PC-9 (cell line): ENCODE data around the gene MYBPHL. TPM values are rescaled to one million over a fixed set of nuclear protein-coding genes. Genes with fewer than 3 reads are reported as not detected.

Source experiments
- BruUV-seq: library from RNA; stranded (reverse); fragments of 400-500 nt; replicated peaks from 2 replicates; lab custom pipeline; 2021; lab: Mats Ljungman, UMichigan
- CTCF ChIA-PET: fragments of 300-600 bp; sonication (Branson Sonifier 250); formaldehyde crosslinking; loops from one replicate; lab custom pipeline; 2022; ENCODE audit warnings: antibody characterized with exemption; lab: Charles Lee
- POLR2A ChIA-PET: fragments of 300-600 bp; sonication (Branson Sonifier 250); formaldehyde crosslinking; loops from one replicate; lab custom pipeline; 2022; ENCODE audit warnings: antibody characterized with exemption; ENCODE audit not compliant: unreplicated experiment; lab: Charles Lee
- DNase-seq, 2 experiments: peaks; one replicate each; pipeline versions ENCODE4 v3.0.0 to v3.0.0-alpha.2; 2015 to 2022; ENCODE audit warnings: mixed read lengths in 1 of 2
- H2AFZ ChIP-seq: fragments of 200-600 bp; sonication (generic); 2 replicates; pipeline ENCODE4 v1.8.1; 2017; ENCODE audit warnings: antibody characterized with exemption
- H3F3A ChIP-seq: fragments of 200-600 bp; sonication (generic); 2 replicates; pipeline ENCODE4 v1.8.1; 2017; ENCODE audit warnings: antibody characterized with exemption, mild to moderate bottlenecking, low read depth; ENCODE audit not compliant: insufficient read depth
- H3K27ac ChIP-seq: fragments of 200-600 bp; sonication (generic); 2 replicates; pipeline ENCODE4 v1.6.1; 2016; ENCODE audit warnings: mixed run types
- H3K27me3 ChIP-seq: fragments of 200-600 bp; sonication (generic); 2 replicates; pipeline ENCODE4 v1.6.1; 2016; ENCODE audit warnings: low read depth, mixed run types; ENCODE audit not compliant: insufficient read depth
- H3K36me3 ChIP-seq: fragments of 200-600 bp; sonication (generic); 2 replicates; pipeline ENCODE4 v1.6.1; 2016; ENCODE audit warnings: low read depth, mixed run types
- H3K4me1 ChIP-seq: fragments of 200-600 bp; sonication (generic); replicated peaks from 2 replicates; pipeline ENCODE4 v1.6.1; 2016; ENCODE audit warnings: mixed run types; ENCODE audit not compliant: insufficient read depth
- H3K4me2 ChIP-seq: fragments of 200-600 bp; sonication (generic); 2 replicates; pipeline ENCODE4 v1.6.1; 2017; ENCODE audit warnings: mixed run types
- H3K4me3 ChIP-seq: fragments of 200-600 bp; sonication (generic); 2 replicates; pipeline ENCODE4 v1.6.1; 2016; ENCODE audit warnings: mixed run types
- H3K79me2 ChIP-seq: fragments of 200-600 bp; sonication (generic); 2 replicates; pipeline ENCODE4 v1.6.1; 2017; ENCODE audit warnings: low read depth, mixed run types
- H3K9me2 ChIP-seq: fragments of 200-600 bp; sonication (generic); 2 replicates; pipeline ENCODE4 v1.8.1; 2017; ENCODE audit warnings: mild to moderate bottlenecking; ENCODE audit not compliant: insufficient read depth
- H3K9me3 ChIP-seq: fragments of 200-600 bp; sonication (generic); 2 replicates; pipeline ENCODE4 v1.8.1; 2016; ENCODE audit warnings: low read depth; ENCODE audit not compliant: insufficient read depth
- H4K20me1 ChIP-seq: fragments of 200-600 bp; sonication (generic); 2 replicates; pipeline ENCODE4 v1.8.1; 2017; ENCODE audit not compliant: insufficient read depth
- CTCF ChIP-seq: fragments of 200-600 bp; sonication (generic); conservative IDR thresholded peaks from 2 replicates; pipeline ENCODE4 v1.6.1; 2017; ENCODE audit warnings: mixed run types, antibody characterized with exemption, mild to moderate bottlenecking, moderate library complexity
- EZH2 ChIP-seq: fragments of 200-600 bp; sonication (generic); IDR thresholded peaks from 2 replicates; pipeline ENCODE4 v1.8.0; 2017; ENCODE audit warnings: antibody characterized with exemption, low read depth
- intact Hi-C: fragments of 100-400 bp; cut with micrococcal nuclease; formaldehyde crosslinking; loops from one replicate; pipeline ENCODE4 v1.10.0; 2022; ENCODE audit not compliant: unreplicated experiment
- total RNA-seq: library from RNA; stranded (reverse); gene quantifications from 2 replicates; pipeline ENCODE4 v1.2.3, GENCODE V29; 2021

MYBPHL gene
- total RNA-seq, 1 experiment from 2014 or later = not detected

- no peak for TF ChIP-seq EZH2
- no peak for TF ChIP-seq CTCF
- CTCF ChIA-PET = no interaction called here
- BruUV-seq = no TSS peak
- peaks cover 57% of the 10 kb centered on the region for H3K4me1 ChIP-seq
- peaks cover 59% of the 10 kb centered on the region for H3K79me2 ChIP-seq
- H3K27ac ChIP-seq = no peak overlapping the region
- H3F3A ChIP-seq = peaks cover 63% of the 10 kb centered on the region
- no peaks in the 10 kb centered on the region for H4K20me1 ChIP-seq
- POLR2A ChIA-PET = no interaction called here
- H3K9me3 ChIP-seq = no peaks in the 10 kb centered on the region
- H3K4me2 ChIP-seq = no peak overlapping the region
- no peak overlapping the region for H3K4me3 ChIP-seq
- H2AFZ ChIP-seq = no peak overlapping the region
- no peak for DNase-seq
- H3K9me2 ChIP-seq = no peaks in the 10 kb centered on the region
- H3K27me3 ChIP-seq = no peaks in the 10 kb centered on the region
- intact Hi-C loops = no loop called here
- 0 out of 2 replicates have a peak, but pooled peaks cover 8% of the 10 kb centered on the region for H3K36me3 ChIP-seq
Observed at GRCh38 chr1:109279615-109280278, 27.1 kb downstream of the MYBPHL start.

- Histone ChIP-seq H3K27ac (peak overlapping the region; percentile 78), H4K20me1 (no peaks in the 10 kb centered on the region), H3K9me2 (no peaks in the 10 kb centered on the region), H3K4me3 (no peak overlapping the region), H3K27me3 (no peaks in the 10 kb centered on the region), H3K36me3 (0 out of 2 replicates have a peak, but pooled peaks cover 8% of the 10 kb centered on the region), H3K79me2 (peaks cover 56% of the 10 kb centered on the region), H3K9me3 (no peaks in the 10 kb centered on the region), H2AFZ (no peak overlapping the region), H3K4me2 (peak overlapping the region; percentile 80), H3F3A (peaks cover 61% of the 10 kb centered on the region), H3K4me1 (peaks cover 70% of the 10 kb centered on the region)
- intact Hi-C loops = no loop called here
- TF ChIP-seq CTCF = peak; percentile 96
- no peak for TF ChIP-seq EZH2
- no TSS peak for BruUV-seq
- ChIA-PET POLR2A (no interaction called here), CTCF (interaction anchor here (0.6 to 1.5 kb wide), 6 partner anchors 75 to 228 kb away, joined by 3 to 11 read pairs (median 4); no protein-coding TSS in a partner anchor)
- peak; percentile 67 to 76 for DNase-seq
Observed at GRCh38 chr1:109277434-109278204, 29.2 kb downstream of the MYBPHL start.

GRCh38 chr1:109275706-109276345 lies 31.0 kb downstream of the MYBPHL start:
- Histone ChIP-seq H3K4me1 (peaks cover 57% of the 10 kb centered on the region), H3K4me3 (peak overlapping the region; percentile 49), H2AFZ (peak overlapping the region; percentile 46; the same call in 1 of the 2 replicates), H3K4me2 (peak overlapping the region; percentile 80), H3K9me2 (no peaks in the 10 kb centered on the region), H3F3A (peaks cover 54% of the 10 kb centered on the region), H3K36me3 (no peaks in the 10 kb centered on the region), H3K27me3 (no peaks in the 10 kb centered on the region), H3K79me2 (peaks cover 38% of the 10 kb centered on the region), H3K27ac (peak overlapping the region; percentile 78), H3K9me3 (no peaks in the 10 kb centered on the region), H4K20me1 (no peaks in the 10 kb centered on the region)
- POLR2A ChIA-PET = interaction anchor here (0.6 to 0.9 kb wide), 4 partner anchors 48 to 151 kb away, joined by 3 to 17 read pairs (median 5); no protein-coding TSS in a partner anchor
- no peak for TF ChIP-seq CTCF
- no peak for TF ChIP-seq EZH2
- intact Hi-C loops = loop anchor here (1.0 kb wide), 1 partner anchor 122 kb away; no protein-coding TSS in a partner anchor
- no peak for DNase-seq
- BruUV-seq = no TSS peak
- CTCF ChIA-PET = interaction anchor here (0.6 to 1.5 kb wide), 3 partner anchors 12 to 123 kb away, joined by 3 to 11 read pairs (median 6); no protein-coding TSS in a partner anchor
